H9 (cell line): ENCODE measurements around the gene SLC48A1. TPM values are rescaled to one million over a fixed set of nuclear protein-coding genes. Genes with fewer than 3 reads are reported as not detected.

Source experiments
- DNase-seq: peaks from one replicate; pipeline ENCODE4 v3.0.0-alpha.2; 2017
- H2AFZ ChIP-seq: one replicate; pipeline ENCODE4 v1.6.1; 2013; ENCODE audit warnings: mild to moderate bottlenecking, low read length, control low read depth, moderate library complexity
- H2AK5ac ChIP-seq: 2 replicates; pipeline ENCODE4 v1.6.1; 2013; ENCODE audit warnings: low read length, control low read depth, mixed read lengths; ENCODE audit not compliant: insufficient read length
- H2BK120ac ChIP-seq: one replicate; pipeline ENCODE4 v1.6.1; 2013; ENCODE audit warnings: low read depth, mild to moderate bottlenecking, low read length, control low read depth, inconsistent platforms; ENCODE audit not compliant: poor library complexity, severe bottlenecking
- H2BK12ac ChIP-seq: 2 replicates; pipeline ENCODE4 v1.6.1; 2013; ENCODE audit warnings: low read length, control low read depth, mixed read lengths, low read depth; ENCODE audit not compliant: insufficient read length
- H2BK15ac ChIP-seq: 2 replicates; pipeline ENCODE4 v1.6.1; 2013; ENCODE audit warnings: low read depth, low read length, control low read depth
- H2BK20ac ChIP-seq: one replicate; pipeline ENCODE4 v1.6.1; 2013; ENCODE audit warnings: low read depth, mild to moderate bottlenecking, low read length, control low read depth, inconsistent platforms; ENCODE audit not compliant: poor library complexity, severe bottlenecking
- H2BK5ac ChIP-seq: 2 replicates; pipeline ENCODE4 v1.6.1; 2013; ENCODE audit warnings: low read length, control low read depth, mixed read lengths; ENCODE audit not compliant: insufficient read length
- H3K14ac ChIP-seq: 2 replicates; pipeline ENCODE4 v1.6.1; 2013; ENCODE audit warnings: low read length, control low read depth; ENCODE audit not compliant: insufficient read depth
- H3K18ac ChIP-seq: 2 replicates; pipeline ENCODE4 v1.6.1; 2013; ENCODE audit warnings: low read depth, mild to moderate bottlenecking, mixed read lengths, low read length, control low read depth; ENCODE audit not compliant: insufficient read length
- H3K23ac ChIP-seq: 2 replicates; pipeline ENCODE4 v1.6.1; 2013; ENCODE audit warnings: low read length, control low read depth, mixed read lengths, low read depth; ENCODE audit not compliant: insufficient read length
- H3K23me2 ChIP-seq: 2 replicates; pipeline ENCODE4 v1.6.1; 2013; ENCODE audit warnings: low read depth, mild to moderate bottlenecking, mixed read lengths, low read length, control low read depth; ENCODE audit not compliant: insufficient read length, poor library complexity, severe bottlenecking
- H3K27ac ChIP-seq: 2 replicates; pipeline ENCODE4 v1.5.1; 2013; ENCODE audit warnings: low read length, control low read depth, mixed read lengths, low read depth; ENCODE audit not compliant: insufficient read length
- H3K27me3 ChIP-seq: 2 replicates; pipeline ENCODE4 v1.6.1; 2013; ENCODE audit warnings: low read length, control low read depth, inconsistent platforms; ENCODE audit not compliant: insufficient read depth
- H3K4ac ChIP-seq: 2 replicates; pipeline ENCODE4 v1.6.1; 2013; ENCODE audit warnings: low read depth, mild to moderate bottlenecking, control low read depth, inconsistent platforms, low read length, moderate library complexity
- H3K4me1 ChIP-seq: 2 replicates; pipeline ENCODE4 v1.6.1; 2013; ENCODE audit warnings: low read length, control low read depth, inconsistent platforms; ENCODE audit not compliant: insufficient read depth
- H3K4me2 ChIP-seq: 2 replicates; pipeline ENCODE4 v1.6.1; 2013; ENCODE audit warnings: low read length, control low read depth, mixed read lengths; ENCODE audit not compliant: insufficient read length, insufficient read depth
- H3K56ac ChIP-seq: 2 replicates; pipeline ENCODE4 v1.6.1; 2013; ENCODE audit warnings: low read depth, mild to moderate bottlenecking, mixed read lengths, low read length, control low read depth; ENCODE audit not compliant: insufficient read length
- H3K79me1 ChIP-seq: 2 replicates; pipeline ENCODE4 v1.6.1; 2013; ENCODE audit warnings: low read depth, mild to moderate bottlenecking, moderate library complexity, low read length, control low read depth, inconsistent platforms; ENCODE audit not compliant: insufficient read depth, poor library complexity, severe bottlenecking
- H3K79me2 ChIP-seq: 2 replicates; pipeline ENCODE4 v1.6.1; 2013; ENCODE audit warnings: low read length, control low read depth, inconsistent platforms; ENCODE audit not compliant: insufficient read depth
- H3K9ac ChIP-seq: 2 replicates; pipeline ENCODE4 v1.6.1; 2013; ENCODE audit warnings: low read length, control low read depth, mixed read lengths; ENCODE audit not compliant: insufficient read length; ENCODE audit errors: extremely low read depth
- H3K9me3 ChIP-seq: one replicate; pipeline ENCODE4 v1.6.1; 2013; ENCODE audit warnings: low read depth, low read length, inconsistent platforms; ENCODE audit not compliant: control insufficient read depth
- H3T11ph ChIP-seq: one replicate; pipeline ENCODE4 v1.6.1; 2013; ENCODE audit warnings: mild to moderate bottlenecking, low read length, control low read depth, inconsistent platforms
- H4K20me1 ChIP-seq: one replicate; pipeline ENCODE4 v1.6.1; 2013; ENCODE audit not compliant: control insufficient read depth, insufficient read length, insufficient read depth
- H4K5ac ChIP-seq: 2 replicates; pipeline ENCODE4 v1.6.1; 2013; ENCODE audit warnings: low read depth, mild to moderate bottlenecking, mixed read lengths, low read length, control low read depth; ENCODE audit not compliant: insufficient read length
- H4K8ac ChIP-seq: replicated peaks from 2 replicates; pipeline ENCODE4 v1.6.1; 2013; ENCODE audit warnings: low read length, control low read depth, mixed read lengths, low read depth; ENCODE audit not compliant: insufficient read length
- H4K91ac ChIP-seq: 2 replicates; pipeline ENCODE4 v1.6.1; 2013; ENCODE audit warnings: low read depth, mild to moderate bottlenecking, moderate library complexity, mixed read lengths, low read length, control low read depth; ENCODE audit not compliant: insufficient read length
- H3K27ac Mint-ChIP-seq, 3 experiments: 2 replicates in 2 of 3; 3 replicates in 1 of 3; pipeline ENCODE4 v1.8.0; 2020 to 2021; ENCODE audit warnings: mixed read lengths in 3 of 3, mild to moderate bottlenecking in 1 of 3, moderate library complexity in 1 of 3
- H3K27me3 Mint-ChIP-seq: 2 replicates; pipeline ENCODE4 v1.8.0; 2021; ENCODE audit warnings: low read depth, mild to moderate bottlenecking, moderate library complexity, mixed read lengths
- H3K36me3 Mint-ChIP-seq, 3 experiments: 2 replicates in 2 of 3; 3 replicates in 1 of 3; pipeline ENCODE4 v1.8.0; 2020 to 2021; ENCODE audit warnings: low read depth in 3 of 3, mixed read lengths in 3 of 3; ENCODE audit not compliant: insufficient read depth in 1 of 3
- H3K4me1 Mint-ChIP-seq, 2 experiments: 2 replicates each; pipeline ENCODE4 v1.8.0; 2020; ENCODE audit warnings: mixed read lengths in 2 of 2
- H3K4me3 Mint-ChIP-seq, 2 experiments: 2 replicates in 1 of 2; 3 replicates in 1 of 2; pipeline ENCODE4 v1.8.0; 2020 to 2021; ENCODE audit warnings: mild to moderate bottlenecking in 2 of 2, mixed read lengths in 2 of 2, moderate library complexity in 1 of 2
- H3K9me3 Mint-ChIP-seq, 2 experiments: 2 replicates in 1 of 2; 3 replicates in 1 of 2; pipeline ENCODE4 v1.8.0; 2020; ENCODE audit warnings: mild to moderate bottlenecking in 2 of 2, mixed read lengths in 2 of 2, moderate library complexity in 1 of 2
- WGBS: extraction: QIAGEN DNeasy Blood & Tissue Kit; methylation state at CpG from one replicate; pipeline ENCODE4 v1.1.7; 2013; ENCODE audit warnings: missing lambda C conversion rate, low lambda C conversion rate, mixed read lengths; ENCODE audit not compliant: insufficient read length; ENCODE audit errors: extremely low coverage; 5-methylcytosine and 5-hydroxymethylcytosine counted together
- total RNA-seq: library from RNA; stranded (reverse); gene quantifications from 2 replicates; pipeline ENCODE4 v1.2.1, GENCODE V29; 2021
- TF ChIP-seq, protein P1 (sequence below): fragments of 200-600 bp; sonication (generic); conservative IDR thresholded peaks from 3 replicates; pipeline ENCODE4 v1.8.0; 2021; ENCODE audit warnings: antibody characterized with exemption, mild to moderate bottlenecking

Gene SLC48A1
- total RNA-seq, 1 experiment from 2014 or later = 10.6 TPM

DNA sequence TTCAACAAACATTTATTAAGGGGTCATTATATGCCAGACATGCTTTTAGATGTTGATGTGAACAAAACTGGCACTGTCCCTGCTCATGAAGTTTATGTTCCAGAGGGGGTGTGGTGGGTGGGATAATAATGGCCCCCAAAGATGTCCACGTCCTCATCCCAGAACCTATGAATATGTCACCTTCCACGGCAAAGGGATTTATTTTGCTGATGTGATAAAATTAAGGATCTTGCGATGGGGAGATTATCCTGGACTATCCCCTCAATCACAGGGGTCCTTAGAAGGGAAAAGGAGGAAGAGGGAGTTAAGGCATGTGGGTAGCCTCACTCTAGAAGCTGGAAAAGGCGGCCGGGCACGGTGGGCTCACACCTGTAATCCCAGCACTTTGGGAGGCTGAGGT is 1.7 kb upstream of the SLC48A1 start:
- Mint-ChIP-seq H3K4me3 (no peak overlapping the region), H3K9me3 (no peaks in the 10 kb centered on the region), H3K27me3 (peaks cover 22% of the 10 kb centered on the region), H3K36me3 (peaks cover 0 to 1% (median 0%) of the 10 kb centered on the region in 3 experiments; a peak in 2 of 7 replicates), H3K27ac (no peak overlapping the region), H3K4me1 (peaks cover 18 to 24% of the 10 kb centered on the region in 2 experiments)
- Histone ChIP-seq H3K23me2 (peaks cover 6% of the 10 kb centered on the region), H3K56ac (no peak overlapping the region), H4K5ac (no peak overlapping the region), H3K14ac (no peak overlapping the region), H3K9ac (no peak overlapping the region), H3K4ac (no peak overlapping the region), H3K9me3 (no peaks in the 10 kb centered on the region), H3K23ac (no peak overlapping the region), H2BK12ac (no peak overlapping the region), H3K18ac (no peak overlapping the region), H2BK15ac (no peak overlapping the region), H3K4me1 (peaks cover 6% of the 10 kb centered on the region), H3K4me2 (no peak overlapping the region), H4K8ac (no peak overlapping the region), H3T11ph (no peak overlapping the region), H3K27me3 (no peaks in the 10 kb centered on the region), H2BK5ac (no peak overlapping the region), H3K79me2 (no peaks in the 10 kb centered on the region), H2AK5ac (no peak overlapping the region), H4K91ac (no peak overlapping the region), H3K79me1 (no peaks in the 10 kb centered on the region), H2BK20ac (no peak overlapping the region), H2BK120ac (no peak overlapping the region), H4K20me1 (peaks cover 3% of the 10 kb centered on the region), H3K27ac (no peak overlapping the region), H2AFZ (no peak overlapping the region)
- no CpG with 5 or more reads among the region's 6 CpGs for WGBS
- DNase-seq = no peak
- TF ChIP-seq, protein P1, sequence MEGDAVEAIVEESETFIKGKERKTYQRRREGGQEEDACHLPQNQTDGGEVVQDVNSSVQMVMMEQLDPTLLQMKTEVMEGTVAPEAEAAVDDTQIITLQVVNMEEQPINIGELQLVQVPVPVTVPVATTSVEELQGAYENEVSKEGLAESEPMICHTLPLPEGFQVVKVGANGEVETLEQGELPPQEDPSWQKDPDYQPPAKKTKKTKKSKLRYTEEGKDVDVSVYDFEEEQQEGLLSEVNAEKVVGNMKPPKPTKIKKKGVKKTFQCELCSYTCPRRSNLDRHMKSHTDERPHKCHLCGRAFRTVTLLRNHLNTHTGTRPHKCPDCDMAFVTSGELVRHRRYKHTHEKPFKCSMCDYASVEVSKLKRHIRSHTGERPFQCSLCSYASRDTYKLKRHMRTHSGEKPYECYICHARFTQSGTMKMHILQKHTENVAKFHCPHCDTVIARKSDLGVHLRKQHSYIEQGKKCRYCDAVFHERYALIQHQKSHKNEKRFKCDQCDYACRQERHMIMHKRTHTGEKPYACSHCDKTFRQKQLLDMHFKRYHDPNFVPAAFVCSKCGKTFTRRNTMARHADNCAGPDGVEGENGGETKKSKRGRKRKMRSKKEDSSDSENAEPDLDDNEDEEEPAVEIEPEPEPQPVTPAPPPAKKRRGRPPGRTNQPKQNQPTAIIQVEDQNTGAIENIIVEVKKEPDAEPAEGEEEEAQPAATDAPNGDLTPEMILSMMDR = no peak
